GM12891 (cell line): ENCODE results near the gene NPL.

ENCODE experiments used
- POLR2A ChIP-seq: IDR thresholded peaks from 2 replicates; pipeline ENCODE4 v1.6.1; 2011; ENCODE audit warnings: low read depth, low read length, control low read depth
- POLR2AphosphoS5 ChIP-seq: IDR thresholded peaks from 2 replicates; pipeline ENCODE4 v1.6.1; 2011; ENCODE audit warnings: low read depth, low read length, control low read depth

DNA sequence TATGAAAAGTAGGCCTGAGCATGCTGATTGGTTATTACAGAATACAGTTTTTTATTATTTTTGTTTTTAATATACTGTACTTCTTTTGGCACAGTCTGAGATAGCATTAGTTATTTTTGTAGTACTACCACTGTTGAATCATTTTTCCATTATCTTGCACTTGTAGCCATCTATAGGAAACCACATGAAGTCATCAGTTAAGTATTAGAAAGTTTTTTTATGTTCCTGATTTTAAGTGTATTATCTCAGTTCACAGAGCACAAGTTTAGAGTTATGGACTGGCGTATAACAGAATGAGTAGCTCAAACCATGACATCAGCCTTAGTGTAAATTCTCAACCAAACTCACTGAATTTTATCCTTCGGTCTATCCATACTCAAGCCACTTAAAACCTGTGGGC, 72.4 kb downstream of the NPL start:
- TF ChIP-seq POLR2A (no peak), POLR2AphosphoS5 (no peak)
